ENCODE measurements around the gene SPESP1. TPM values are rescaled to one million over a fixed set of nuclear protein-coding genes. Genes with fewer than 3 reads are reported as not detected.

Gene SPESP1
- total and polyA plus RNA-seq, 9 of the 15 experiments (the other 6 are each of a cell fraction or from before 2014, with no cell fraction given) = not detected

DNA sequence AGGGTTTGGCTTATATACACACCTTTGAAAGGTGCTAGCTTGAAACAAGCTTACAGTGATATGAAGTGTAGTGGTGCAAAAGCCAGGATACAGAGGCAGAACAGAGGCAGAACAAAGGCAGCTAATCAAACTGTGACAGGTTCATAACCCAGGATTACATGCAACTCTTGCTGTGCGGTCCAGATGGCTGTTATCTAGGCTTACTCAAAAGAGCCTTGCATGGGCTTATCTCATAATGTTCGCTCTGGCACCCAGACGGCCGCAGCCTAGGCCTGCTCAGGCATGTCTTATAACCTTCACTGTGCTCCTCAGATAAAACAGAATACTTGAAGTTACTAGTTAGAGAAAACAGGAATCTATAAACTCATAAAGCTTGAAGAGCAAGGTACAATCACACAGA is 61.4 kb downstream of the SPESP1 start (continued):
- peak; percentile 41; the same call in 1 of the 2 replicates for TF ChIP-seq L3MBTL2 (IDR thresholded peaks at IDR 0.05)
- TF ChIP-seq ZNF436 (CRISPR knock-in tag; IDR thresholded peaks at IDR 0.05) = no peak
- TF ChIP-seq SIN3A (IDR thresholded peaks at IDR 0.05; ENCODE audit: borderline replicate concordance in 2 of 2, control insufficient read depth in 1 of 2, low read depth in 2 of 2, low read length in 2 of 2) = no peak
- TF ChIP-seq, protein P1, sequence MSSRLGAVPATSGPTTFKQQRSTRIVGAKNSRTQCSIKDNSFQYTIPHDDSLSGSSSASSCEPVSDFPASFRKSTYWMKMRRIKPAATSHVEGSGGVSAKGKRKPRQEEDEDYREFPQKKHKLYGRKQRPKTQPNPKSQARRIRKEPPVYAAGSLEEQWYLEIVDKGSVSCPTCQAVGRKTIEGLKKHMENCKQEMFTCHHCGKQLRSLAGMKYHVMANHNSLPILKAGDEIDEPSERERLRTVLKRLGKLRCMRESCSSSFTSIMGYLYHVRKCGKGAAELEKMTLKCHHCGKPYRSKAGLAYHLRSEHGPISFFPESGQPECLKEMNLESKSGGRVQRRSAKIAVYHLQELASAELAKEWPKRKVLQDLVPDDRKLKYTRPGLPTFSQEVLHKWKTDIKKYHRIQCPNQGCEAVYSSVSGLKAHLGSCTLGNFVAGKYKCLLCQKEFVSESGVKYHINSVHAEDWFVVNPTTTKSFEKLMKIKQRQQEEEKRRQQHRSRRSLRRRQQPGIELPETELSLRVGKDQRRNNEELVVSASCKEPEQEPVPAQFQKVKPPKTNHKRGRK (tag; IDR thresholded peaks at IDR 0.05) = no peak
- no peak for TF ChIP-seq RBFOX2 (IDR thresholded peaks at IDR 0.05; ENCODE audit: low read depth, low read length)
- peak; percentile 98 for TF ChIP-seq CXXC5 (CRISPR knock-in tag; IDR thresholded peaks at IDR 0.05)
- TF ChIP-seq, protein P2, sequence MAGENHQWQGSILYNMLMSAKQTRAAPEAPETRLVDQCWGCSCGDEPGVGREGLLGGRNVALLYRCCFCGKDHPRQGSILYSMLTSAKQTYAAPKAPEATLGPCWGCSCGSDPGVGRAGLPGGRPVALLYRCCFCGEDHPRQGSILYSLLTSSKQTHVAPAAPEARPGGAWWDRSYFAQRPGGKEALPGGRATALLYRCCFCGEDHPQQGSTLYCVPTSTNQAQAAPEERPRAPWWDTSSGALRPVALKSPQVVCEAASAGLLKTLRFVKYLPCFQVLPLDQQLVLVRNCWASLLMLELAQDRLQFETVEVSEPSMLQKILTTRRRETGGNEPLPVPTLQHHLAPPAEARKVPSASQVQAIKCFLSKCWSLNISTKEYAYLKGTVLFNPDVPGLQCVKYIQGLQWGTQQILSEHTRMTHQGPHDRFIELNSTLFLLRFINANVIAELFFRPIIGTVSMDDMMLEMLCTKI (IDR thresholded peaks at IDR 0.05; ENCODE audit: partially characterized antibody) = no peak
- TF ChIP-seq, protein P3, sequence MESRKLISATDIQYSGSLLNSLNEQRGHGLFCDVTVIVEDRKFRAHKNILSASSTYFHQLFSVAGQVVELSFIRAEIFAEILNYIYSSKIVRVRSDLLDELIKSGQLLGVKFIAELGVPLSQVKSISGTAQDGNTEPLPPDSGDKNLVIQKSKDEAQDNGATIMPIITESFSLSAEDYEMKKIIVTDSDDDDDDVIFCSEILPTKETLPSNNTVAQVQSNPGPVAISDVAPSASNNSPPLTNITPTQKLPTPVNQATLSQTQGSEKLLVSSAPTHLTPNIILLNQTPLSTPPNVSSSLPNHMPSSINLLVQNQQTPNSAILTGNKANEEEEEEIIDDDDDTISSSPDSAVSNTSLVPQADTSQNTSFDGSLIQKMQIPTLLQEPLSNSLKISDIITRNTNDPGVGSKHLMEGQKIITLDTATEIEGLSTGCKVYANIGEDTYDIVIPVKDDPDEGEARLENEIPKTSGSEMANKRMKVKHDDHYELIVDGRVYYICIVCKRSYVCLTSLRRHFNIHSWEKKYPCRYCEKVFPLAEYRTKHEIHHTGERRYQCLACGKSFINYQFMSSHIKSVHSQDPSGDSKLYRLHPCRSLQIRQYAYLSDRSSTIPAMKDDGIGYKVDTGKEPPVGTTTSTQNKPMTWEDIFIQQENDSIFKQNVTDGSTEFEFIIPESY (CRISPR knock-in tag; IDR thresholded peaks at IDR 0.05) = no peak
- TF ChIP-seq KLF6 (CRISPR knock-in tag; IDR thresholded peaks at IDR 0.05; ENCODE audit: borderline replicate concordance) = no peak
- no peak for TF ChIP-seq ZNF431 (CRISPR knock-in tag; IDR thresholded peaks at IDR 0.05)
- TF ChIP-seq, protein P4, sequence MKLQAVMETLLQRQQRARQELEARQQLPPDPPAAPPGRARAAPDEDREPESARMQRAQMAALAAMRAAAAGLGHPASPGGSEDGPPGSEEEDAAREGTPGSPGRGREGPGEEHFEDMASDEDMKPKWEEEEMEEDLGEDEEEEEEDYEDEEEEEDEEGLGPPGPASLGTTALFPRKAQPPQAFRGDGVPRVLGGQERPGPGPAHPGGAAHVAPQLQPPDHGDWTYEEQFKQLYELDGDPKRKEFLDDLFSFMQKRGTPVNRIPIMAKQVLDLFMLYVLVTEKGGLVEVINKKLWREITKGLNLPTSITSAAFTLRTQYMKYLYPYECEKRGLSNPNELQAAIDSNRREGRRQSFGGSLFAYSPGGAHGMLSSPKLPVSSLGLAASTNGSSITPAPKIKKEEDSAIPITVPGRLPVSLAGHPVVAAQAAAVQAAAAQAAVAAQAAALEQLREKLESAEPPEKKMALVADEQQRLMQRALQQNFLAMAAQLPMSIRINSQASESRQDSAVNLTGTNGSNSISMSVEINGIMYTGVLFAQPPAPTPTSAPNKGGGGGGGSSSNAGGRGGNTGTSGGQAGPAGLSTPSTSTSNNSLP (IDR thresholded peaks at IDR 0.05; ENCODE audit: borderline replicate concordance, low read depth, low read length) = peak; percentile 84; the same call in 1 of the 2 replicates
- TF ChIP-seq MYNN (IDR thresholded peaks at IDR 0.05) = peak; percentile 72
- no peak for TF ChIP-seq MYNN (CRISPR knock-in tag; IDR thresholded peaks at IDR 0.05)
- TF ChIP-seq TAF15 (IDR thresholded peaks at IDR 0.05; ENCODE audit: low read depth, low read length) = no peak
- no peak for TF ChIP-seq BRCA1 (IDR thresholded peaks at IDR 0.05)
- TF ChIP-seq BRCA1 (CRISPR knock-in tag; IDR thresholded peaks at IDR 0.05) = no peak
- TF ChIP-seq, protein P5, sequence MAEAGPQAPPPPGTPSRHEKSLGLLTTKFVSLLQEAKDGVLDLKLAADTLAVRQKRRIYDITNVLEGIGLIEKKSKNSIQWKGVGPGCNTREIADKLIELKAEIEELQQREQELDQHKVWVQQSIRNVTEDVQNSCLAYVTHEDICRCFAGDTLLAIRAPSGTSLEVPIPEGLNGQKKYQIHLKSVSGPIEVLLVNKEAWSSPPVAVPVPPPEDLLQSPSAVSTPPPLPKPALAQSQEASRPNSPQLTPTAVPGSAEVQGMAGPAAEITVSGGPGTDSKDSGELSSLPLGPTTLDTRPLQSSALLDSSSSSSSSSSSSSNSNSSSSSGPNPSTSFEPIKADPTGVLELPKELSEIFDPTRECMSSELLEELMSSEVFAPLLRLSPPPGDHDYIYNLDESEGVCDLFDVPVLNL (CRISPR knock-in tag; IDR thresholded peaks at IDR 0.05; ENCODE audit: low read depth) = no peak
- TF ChIP-seq, protein P6, sequence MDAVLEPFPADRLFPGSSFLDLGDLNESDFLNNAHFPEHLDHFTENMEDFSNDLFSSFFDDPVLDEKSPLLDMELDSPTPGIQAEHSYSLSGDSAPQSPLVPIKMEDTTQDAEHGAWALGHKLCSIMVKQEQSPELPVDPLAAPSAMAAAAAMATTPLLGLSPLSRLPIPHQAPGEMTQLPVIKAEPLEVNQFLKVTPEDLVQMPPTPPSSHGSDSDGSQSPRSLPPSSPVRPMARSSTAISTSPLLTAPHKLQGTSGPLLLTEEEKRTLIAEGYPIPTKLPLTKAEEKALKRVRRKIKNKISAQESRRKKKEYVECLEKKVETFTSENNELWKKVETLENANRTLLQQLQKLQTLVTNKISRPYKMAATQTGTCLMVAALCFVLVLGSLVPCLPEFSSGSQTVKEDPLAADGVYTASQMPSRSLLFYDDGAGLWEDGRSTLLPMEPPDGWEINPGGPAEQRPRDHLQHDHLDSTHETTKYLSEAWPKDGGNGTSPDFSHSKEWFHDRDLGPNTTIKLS (IDR thresholded peaks at IDR 0.05; ENCODE audit: borderline replicate concordance, low read depth) = no peak
- TF ChIP-seq HCFC1 (IDR thresholded peaks at IDR 0.05; ENCODE audit: low read depth, low read length) = no peak
- TF ChIP-seq CBX5 (IDR thresholded peaks at IDR 0.05; ENCODE audit: borderline replicate concordance, low read depth) = 0 out of 2 replicates have a peak, but pooled peaks have one; percentile 31

Measured in K562 (cell line).